Measurements from ENCODE around the gene ELK4.

Gene ELK4

GRCh38 chr1:205627956-205628355 lies 3.9 kb downstream of the ELK4 start:
- no peak for DNase-seq

- DNase-seq = no peak
Measured at GRCh38 chr1:205626216-205626615, 5.6 kb downstream of the ELK4 start.

GRCh38 chr1:205623646-205624045 lies 8.2 kb downstream of the ELK4 start:
- no peak for DNase-seq

GRCh38 chr1:205620269-205620668 lies 11.5 kb downstream of the ELK4 start:
- no peak for DNase-seq

GRCh38 chr1:205619376-205619775 lies 12.4 kb downstream of the ELK4 start:
- DNase-seq = no peak

GRCh38 chr1:205616563-205617293 lies 15.1 kb downstream of the ELK4 start:
- no peak for DNase-seq

GRCh38 chr1:205615789-205616188 lies 16.0 kb downstream of the ELK4 start:
- DNase-seq = no peak

GRCh38 chr1:205613854-205614412 lies 17.9 kb downstream of the ELK4 start:
- no peak for DNase-seq

- DNase-seq = no peak
Measured at GRCh38 chr1:205612556-205612955, 19.3 kb downstream of the ELK4 start.

GRCh38 chr1:205612104-205612503 lies 19.7 kb downstream of the ELK4 start:
- no peak for DNase-seq

GRCh38 chr1:205610901-205611466 lies 20.8 kb downstream of the ELK4 start:
- DNase-seq = no peak

GRCh38 chr1:205610036-205610435 lies 21.8 kb downstream of the ELK4 start:
- no peak for DNase-seq

GRCh38 chr1:205604825-205605505 lies 26.8 kb downstream of the ELK4 start:
- DNase-seq = no peak

GRCh38 chr1:205604059-205604458 lies 27.8 kb downstream of the ELK4 start:
- no peak for DNase-seq

- no peak for DNase-seq
Measured at GRCh38 chr1:205601205-205601604, 30.6 kb downstream of the ELK4 start.

GRCh38 chr1:205600085-205600484 lies 31.7 kb downstream of the ELK4 start:
- DNase-seq = no peak

GRCh38 chr1:205599669-205600042 lies 32.2 kb downstream of the ELK4 start:
- no peak for DNase-seq

- no peak for DNase-seq
Measured at GRCh38 chr1:205598841-205599668, 32.8 kb downstream of the ELK4 start.

GRCh38 chr1:205597691-205598314 lies 34.0 kb downstream of the ELK4 start:
- no peak for DNase-seq

- DNase-seq = no peak
Measured at GRCh38 chr1:205596876-205597275, 34.9 kb downstream of the ELK4 start.

- no peak for DNase-seq
Measured at GRCh38 chr1:205595861-205596260, 36.0 kb downstream of the ELK4 start.

GRCh38 chr1:205595435-205595834 lies 36.4 kb downstream of the ELK4 start:
- DNase-seq = no peak

- DNase-seq = no peak
Measured at GRCh38 chr1:205594846-205595245, 37.0 kb downstream of the ELK4 start.
